NCI-H748 treated with DMSO at 0.1 percent for 48 hours (cell line): ENCODE data around the gene LRMDA.

Experiments
- DNase-seq: peaks from one replicate; lab custom pipeline; 2025; lab: John Stamatoyannopoulos, UW

The LRMDA gene

GRCh38 chr10:76086761-76087639 is 655.6 kb downstream of the LRMDA start:
- DNase-seq = peak; percentile 13

- no peak for DNase-seq
Measured at GRCh38 chr10:76088008-76088407, 656.6 kb downstream of the LRMDA start.

- no peak for DNase-seq
Measured at GRCh38 chr10:76088980-76089379, 657.6 kb downstream of the LRMDA start.

- peak; percentile 68 for DNase-seq
Measured at GRCh38 chr10:76089556-76090180, 658.2 kb downstream of the LRMDA start.

GRCh38 chr10:76091926-76092325 is 660.5 kb downstream of the LRMDA start:
- DNase-seq = no peak

- no peak for DNase-seq
Measured at GRCh38 chr10:76106611-76107010, 675.2 kb downstream of the LRMDA start.

GRCh38 chr10:76108563-76109359 is 677.3 kb downstream of the LRMDA start:
- DNase-seq = no peak

- DNase-seq = no peak
Measured at GRCh38 chr10:76111404-76111803, 680.0 kb downstream of the LRMDA start.

GRCh38 chr10:76111986-76112825 is 680.8 kb downstream of the LRMDA start:
- no peak for DNase-seq

GRCh38 chr10:76112826-76113150 is 681.4 kb downstream of the LRMDA start:
- DNase-seq = no peak

- peak; percentile 33 for DNase-seq
Measured at GRCh38 chr10:76113952-76114351, 682.5 kb downstream of the LRMDA start.

GRCh38 chr10:76114581-76115001 is 683.2 kb downstream of the LRMDA start:
- DNase-seq = peak; percentile 46

GRCh38 chr10:76115131-76115470 is 683.7 kb downstream of the LRMDA start:
- no peak for DNase-seq

GRCh38 chr10:76115471-76116155 is 684.2 kb downstream of the LRMDA start:
- DNase-seq = no peak

GRCh38 chr10:76116523-76116922 is 685.1 kb downstream of the LRMDA start:
- DNase-seq = no peak

GRCh38 chr10:76117949-76118348 is 686.5 kb downstream of the LRMDA start:
- no peak for DNase-seq

- DNase-seq = no peak
Measured at GRCh38 chr10:76119036-76119435, 687.6 kb downstream of the LRMDA start.

GRCh38 chr10:76119515-76119914 is 688.1 kb downstream of the LRMDA start:
- DNase-seq = no peak

- no peak for DNase-seq
Measured at GRCh38 chr10:76122056-76122455, 690.6 kb downstream of the LRMDA start.

GRCh38 chr10:76124280-76124679 is 692.9 kb downstream of the LRMDA start:
- DNase-seq = no peak

- no peak for DNase-seq
Measured at GRCh38 chr10:76125900-76126299, 694.5 kb downstream of the LRMDA start.
